GM19351 (cell line): ENCODE results near the gene EPHB4.
"Not testable (repeated sequence)": the region's sequence is repeated elsewhere in the genome, so short reads cannot be mapped to it uniquely, and the experiment has no call there.

Source experiments
- ATAC-seq: cut with Tn5 transposase; IDR thresholded peaks from one replicate; pipeline ENCODE4 v1.9.1; 2021; ENCODE audit warnings: mild to moderate bottlenecking, moderate library complexity; ENCODE audit not compliant: unreplicated experiment

EPHB4 gene

GRCh38 chr7:100822236-100823139 lies 4.8 kb downstream of the EPHB4 start:
- ATAC-seq, result no peak

DNA sequence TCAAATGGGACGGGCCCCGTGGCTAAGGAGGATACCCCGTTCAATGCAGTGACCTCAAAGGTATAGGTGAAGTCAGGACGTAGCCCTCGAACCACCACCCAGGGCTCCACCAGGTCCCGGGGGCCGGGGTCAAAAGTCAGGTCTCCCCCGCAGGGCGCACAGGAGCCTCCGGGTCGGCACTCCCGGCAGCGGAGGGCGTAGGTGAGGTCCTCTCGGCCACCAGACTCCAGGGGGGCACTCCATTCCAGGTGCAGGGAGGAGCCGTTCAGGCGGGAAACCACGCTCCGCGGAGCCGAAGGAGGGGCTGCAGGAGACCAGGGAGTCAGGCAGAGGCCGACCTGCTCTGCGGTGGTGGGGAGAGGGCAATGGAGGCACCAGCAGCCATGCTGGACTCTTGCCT lies 7.7 kb downstream of the EPHB4 start:
- ATAC-seq, result no peak

DNA sequence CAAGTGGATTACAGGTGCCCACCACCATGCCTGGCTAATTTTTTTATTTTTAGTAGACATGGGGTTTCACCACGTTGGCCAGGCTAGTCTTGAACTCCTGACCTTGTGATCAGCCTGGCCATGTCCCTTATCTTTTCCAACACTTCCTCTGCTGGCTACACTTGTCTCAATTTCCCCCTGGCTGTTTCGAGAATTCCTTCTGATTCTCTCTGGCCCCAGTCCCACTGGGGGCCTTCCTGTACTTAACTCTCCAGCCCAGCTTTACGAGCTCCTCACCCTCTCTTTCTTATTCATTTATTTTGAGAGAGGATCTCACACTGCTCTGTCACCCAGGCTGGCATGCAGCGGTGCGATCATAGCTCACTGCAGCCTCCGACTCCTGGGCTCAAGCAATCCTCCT lies 8.5 kb downstream of the EPHB4 start:
- ATAC-seq, result no peak

DNA sequence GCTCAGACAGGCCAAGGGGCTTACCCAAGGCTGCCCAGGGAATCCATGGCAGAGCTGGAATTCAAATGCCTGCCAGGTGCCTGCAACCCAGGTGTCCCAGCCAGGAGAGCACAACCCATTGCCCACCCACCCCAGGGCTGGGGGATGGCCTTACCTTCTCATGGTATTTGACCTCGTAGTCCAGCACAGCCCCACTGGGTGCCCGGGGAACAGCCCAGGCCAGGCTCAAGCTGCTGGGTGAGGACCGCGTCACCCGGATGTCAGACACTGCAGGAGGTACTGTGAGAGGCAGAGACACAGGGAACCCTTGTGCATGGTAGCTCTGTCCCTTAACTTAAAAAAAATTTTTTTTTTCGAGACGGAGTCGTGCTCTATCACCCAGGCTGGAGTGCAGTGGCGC lies 9.0 kb downstream of the EPHB4 start:
- no peak for ATAC-seq

DNA sequence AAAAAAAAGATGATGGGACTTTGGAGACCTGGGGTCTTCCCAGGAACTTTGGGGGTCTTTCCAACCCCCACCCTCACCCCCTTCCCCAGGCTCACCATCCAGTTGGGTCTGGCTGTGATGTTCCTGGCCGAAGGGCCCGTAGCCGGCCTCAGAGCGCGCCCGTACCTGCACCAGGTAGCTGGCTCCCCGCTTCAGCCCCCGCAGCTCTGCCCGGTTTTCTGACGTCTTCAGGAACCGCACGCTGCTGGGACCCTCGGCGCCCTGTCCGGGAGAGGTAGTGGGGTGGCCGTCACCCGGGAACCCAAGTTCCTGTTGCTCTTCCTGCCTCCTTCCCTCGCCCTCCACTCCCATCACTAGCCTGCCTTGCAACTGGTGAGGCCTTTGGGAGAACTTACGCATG lies 10.2 kb downstream of the EPHB4 start:
- ATAC-seq, result no peak

- ATAC-seq, result not testable (repeated sequence)
Measured at GRCh38 chr7:100816515-100816914, 10.8 kb downstream of the EPHB4 start.

DNA sequence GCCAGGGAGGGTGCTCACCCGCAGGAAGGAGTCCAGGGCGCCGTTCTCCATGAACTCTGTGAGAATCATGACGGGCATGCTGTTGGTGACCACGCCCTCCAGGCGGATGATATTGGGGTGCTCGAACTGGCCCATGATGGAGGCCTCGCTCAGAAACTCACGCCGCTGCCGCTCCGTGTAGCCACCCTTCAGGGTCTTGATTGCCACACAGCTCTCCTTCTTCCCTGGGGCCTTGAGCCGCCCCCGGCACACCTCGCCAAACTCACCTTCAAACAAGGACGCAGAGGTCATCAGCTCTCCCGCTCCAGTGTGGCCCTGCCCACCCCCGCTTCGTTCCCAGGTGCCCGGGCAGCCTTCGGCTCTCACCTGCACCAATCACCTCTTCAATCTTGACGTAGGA lies 14.6 kb downstream of the EPHB4 start:
- no peak for ATAC-seq

DNA sequence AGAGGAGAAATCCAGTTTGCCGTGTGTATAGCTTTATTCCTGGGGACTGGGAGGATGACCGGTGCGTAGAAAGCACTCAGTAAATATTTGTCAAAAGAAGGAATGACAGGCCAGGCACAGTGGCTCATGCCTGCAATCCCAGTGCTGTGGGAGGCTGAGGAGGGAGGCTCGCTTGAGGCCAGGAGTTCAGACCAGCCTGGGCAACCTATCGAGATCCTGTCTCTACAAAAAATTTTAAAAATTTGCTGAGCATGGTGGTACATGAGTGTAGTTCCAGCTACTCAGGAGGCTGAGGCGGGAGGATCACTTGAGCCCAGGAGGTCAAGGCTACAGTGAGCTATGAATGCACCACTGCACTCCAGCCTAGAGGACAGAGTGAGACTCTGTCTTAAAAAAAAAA lies 15.8 kb downstream of the EPHB4 start:
- no peak for ATAC-seq

GRCh38 chr7:100808354-100808875 lies 18.9 kb downstream of the EPHB4 start:
- ATAC-seq, result no peak

DNA sequence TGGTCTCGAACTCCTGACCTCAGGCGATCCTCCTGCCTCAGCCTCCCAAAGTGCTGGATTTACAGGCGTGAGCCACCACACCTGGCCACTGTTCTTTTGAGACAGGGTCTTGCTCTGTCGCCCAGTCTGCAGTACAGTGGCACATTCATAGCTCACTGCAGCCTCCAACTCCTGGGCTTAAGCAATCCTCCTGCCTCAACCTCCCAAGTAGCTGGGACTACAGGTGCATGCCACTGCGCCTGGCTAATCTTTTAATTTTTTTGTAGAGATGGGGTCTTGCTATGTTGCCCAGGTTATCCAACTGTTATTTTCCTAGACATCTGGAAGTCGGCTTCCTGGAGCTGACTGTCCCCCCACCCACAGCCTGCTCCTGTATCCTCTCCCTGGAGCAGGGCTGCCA lies 20.4 kb downstream of the EPHB4 start:
- ATAC-seq, result not testable (repeated sequence)

DNA sequence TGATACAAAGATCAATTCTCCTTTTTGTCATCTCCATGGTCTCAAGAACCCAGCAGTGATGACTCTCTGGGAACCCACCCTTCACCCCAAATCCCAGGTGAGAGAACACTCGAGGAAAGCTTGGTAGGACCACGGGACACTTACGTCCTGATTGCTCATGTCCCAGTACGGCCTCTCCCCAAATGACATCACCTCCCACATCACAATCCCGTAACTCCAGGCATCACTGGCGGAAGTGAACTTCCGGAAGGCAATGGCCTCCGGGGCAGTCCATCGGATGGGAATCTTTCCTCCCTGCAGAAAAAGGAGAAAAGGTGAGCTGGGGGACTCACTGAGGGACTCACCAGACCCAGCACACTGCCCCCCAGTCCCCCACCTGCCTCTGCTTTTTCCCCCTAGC lies 21.0 kb downstream of the EPHB4 start:
- ATAC-seq, result no peak

GRCh38 chr7:100804681-100805431 lies 22.5 kb downstream of the EPHB4 start:
- ATAC-seq, result no peak

DNA sequence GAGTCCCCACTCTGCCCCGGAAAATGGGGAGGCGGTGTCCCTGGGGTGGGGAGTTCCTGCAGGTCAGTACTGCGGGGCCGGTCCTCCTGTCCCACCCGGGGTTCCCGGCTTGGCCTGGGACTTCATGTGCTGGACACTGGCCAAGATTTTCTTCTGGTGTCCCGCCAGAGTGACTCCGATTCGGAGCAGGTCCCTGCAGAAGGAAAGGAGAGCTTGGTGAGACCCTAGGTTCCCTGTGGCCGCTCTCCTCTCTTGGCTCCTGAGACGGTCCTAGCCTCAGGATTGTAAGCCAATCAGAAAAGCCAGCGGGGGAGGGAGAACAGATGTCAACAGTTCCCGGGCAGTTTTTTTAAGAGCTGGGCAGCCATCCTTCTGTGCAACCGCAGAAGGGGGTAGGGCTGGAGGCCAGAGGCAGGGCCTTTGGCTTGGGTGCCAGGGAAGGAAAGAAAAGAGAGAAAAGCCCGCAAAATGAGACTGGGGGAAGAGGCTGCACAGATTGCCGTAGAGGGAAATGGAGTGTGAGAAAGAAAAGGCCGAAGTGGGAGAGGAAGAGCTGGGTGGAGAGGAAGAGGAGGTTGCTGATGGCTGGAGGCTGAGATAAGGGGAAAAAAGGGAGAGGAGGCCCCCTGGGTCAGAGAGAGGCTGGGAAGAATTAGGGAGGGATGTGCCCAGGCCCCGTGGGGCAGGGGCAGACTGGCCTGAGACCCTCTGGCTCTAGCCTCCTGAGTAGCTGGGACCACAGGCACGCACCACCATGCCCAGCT lies 23.7 kb downstream of the EPHB4 start:
- ATAC-seq, result peak; percentile 96

DNA sequence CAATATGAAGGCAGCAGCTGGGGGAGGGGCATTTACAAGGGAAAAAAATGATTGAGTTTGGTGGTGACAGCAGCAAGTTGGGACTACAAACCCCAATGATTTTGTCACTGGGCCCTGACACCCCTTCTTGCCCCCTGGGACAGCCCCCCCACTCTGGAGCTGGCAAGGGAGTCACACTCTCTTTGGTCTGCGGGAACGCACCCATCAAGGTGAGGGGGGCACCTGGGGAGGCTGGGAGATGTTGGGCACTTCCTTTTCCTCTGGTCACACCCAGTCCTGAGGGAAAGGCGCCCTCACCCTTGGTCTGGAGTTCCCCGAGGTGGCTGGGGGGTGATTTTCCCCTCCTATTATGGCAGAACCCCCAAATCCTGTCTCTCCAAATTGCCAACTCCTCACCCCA lies 24.4 kb downstream of the EPHB4 start:
- no peak for ATAC-seq

GRCh38 chr7:100801833-100802568 lies 25.3 kb downstream of the EPHB4 start:
- ATAC-seq, result no peak

DNA sequence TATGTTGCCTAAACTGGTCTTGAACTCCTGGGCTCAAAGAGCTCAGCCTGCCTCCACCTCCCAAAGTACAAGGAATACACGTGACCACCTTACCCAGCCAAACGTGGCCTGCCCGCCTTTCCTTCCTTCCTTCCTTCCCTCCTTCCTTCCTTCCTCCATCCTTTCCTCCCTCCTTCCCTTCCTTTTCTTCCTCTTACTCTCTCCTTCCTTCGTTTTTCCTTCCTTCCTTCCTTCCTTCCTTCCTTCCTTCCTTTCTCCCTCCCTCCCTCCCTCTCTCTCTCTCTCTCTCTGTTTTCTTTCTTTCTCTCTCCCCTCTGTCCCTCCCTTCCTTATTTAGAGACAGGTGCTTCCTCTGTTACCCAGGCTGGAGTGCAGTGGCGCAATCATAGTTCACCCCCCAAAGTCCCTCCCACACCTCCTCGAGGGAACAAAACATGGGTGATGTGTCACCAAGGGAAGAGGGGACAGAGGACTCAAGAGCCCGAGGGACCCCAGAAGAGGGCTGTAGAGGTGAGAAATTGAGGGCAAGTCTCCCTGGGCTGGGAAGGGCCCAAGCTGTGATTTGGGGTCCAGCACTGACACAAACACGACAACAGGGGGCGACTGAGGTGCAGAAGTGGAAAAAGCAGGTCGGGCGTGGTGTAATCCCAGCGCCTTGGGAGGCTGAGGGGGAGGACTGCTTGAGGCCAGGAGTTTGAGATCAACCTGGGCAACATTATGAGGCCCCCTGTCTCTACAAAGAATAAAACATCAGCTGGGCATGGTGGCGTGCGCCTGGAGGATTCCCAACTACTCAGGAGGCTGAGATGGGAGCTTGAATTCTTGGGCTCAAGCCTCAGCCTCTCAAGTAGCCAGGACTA lies 28.1 kb downstream of the EPHB4 start:
- ATAC-seq, result no peak

DNA sequence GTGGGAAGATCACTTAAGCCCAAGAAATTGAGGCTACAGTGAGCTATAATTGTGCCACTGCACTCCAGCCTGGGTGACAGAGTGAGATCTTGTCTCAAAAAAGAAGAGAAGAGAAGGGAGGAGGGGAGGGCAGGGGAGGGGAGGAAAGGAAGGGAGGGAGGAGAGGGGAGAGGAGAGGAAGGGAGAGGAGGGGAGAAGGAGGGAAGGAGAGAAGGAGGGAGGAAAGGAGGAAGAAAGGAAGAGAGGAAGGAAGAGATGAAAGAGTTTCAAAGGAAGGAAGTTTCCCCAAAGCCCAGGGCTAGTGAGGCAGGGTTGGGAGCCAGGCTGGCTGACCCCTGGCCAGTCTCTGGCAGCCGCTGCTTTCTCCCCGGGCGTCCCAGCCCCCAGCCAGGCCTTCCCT lies 32.6 kb downstream of the EPHB4 start:
- no peak for ATAC-seq

- no peak for ATAC-seq
Measured at GRCh38 chr7:100793806-100794660, 33.3 kb downstream of the EPHB4 start.
